ENCODE data around the gene TECPR2. TPM values are rescaled to one million over a fixed set of nuclear protein-coding genes. Genes with fewer than 3 reads are reported as not detected.
A peak's percentile ranks its signal among the peaks of the same experiment; 100 is the strongest.

The TECPR2 gene
- polyA plus RNA-seq, 1 experiment, result 12.4 TPM

- ChIA-PET CTCF (interaction anchor here (0.5 to 2.9 kb wide), 2 partner anchors 31 to 73 kb away, joined by 3 to 15 read pairs; no protein-coding TSS in a partner anchor), POLR2A (interaction anchor here (0.5 to 0.6 kb wide), 2 partner anchors 160 to 887 kb away, joined by 3 to 4 read pairs; no protein-coding TSS in a partner anchor)
- H3K4me3 ChIP-seq (ENCODE audit: low read depth, low read length), result peak within 1 kb of the TSS; percentile 67
- no peak for TF ChIP-seq CTCF (IDR thresholded peaks at IDR 0.05; ENCODE audit: low read depth, low read length)
- peak within 1 kb of the TSS; percentile 39 for H3K27ac ChIP-seq (ENCODE audit: low read depth, low read length)
- H3K27me3 ChIP-seq (ENCODE audit: control insufficient read depth, insufficient read depth, low read length), result no peaks in the 10 kb centered on the region
- no peaks in the 10 kb centered on the region for H3K9me3 ChIP-seq (ENCODE audit: control insufficient read depth, insufficient read depth, low read length)
- peak; percentile 77 for DNase-seq (ENCODE audit: low read depth, low spot score)
Measured at GRCh38 chr14:102509746-102510615, 147.2 kb downstream of the TECPR2 start, which contains the start of gene ANKRD9. Gene ANKRD9 (minus strand): TSS chr14:102509776. CDS start chr14:102507889, 1,887 bp downstream.

- TF ChIP-seq CTCF (IDR thresholded peaks at IDR 0.05; ENCODE audit: low read depth, low read length), result no peak
- ChIA-PET POLR2A (no interaction called here), CTCF (interaction anchor here (2.9 kb wide), 1 partner anchor 73 kb away, joined by 15 read pairs; no protein-coding TSS in a partner anchor)
- H3K9me3 ChIP-seq (ENCODE audit: control insufficient read depth, insufficient read depth, low read length), result no peaks in the 10 kb centered on the region
- no peak for DNase-seq (ENCODE audit: low read depth, low spot score)
- H3K4me3 ChIP-seq (ENCODE audit: low read depth, low read length), result no peak overlapping the region
- no peak overlapping the region for H3K27ac ChIP-seq (ENCODE audit: low read depth, low read length)
- H3K27me3 ChIP-seq (ENCODE audit: control insufficient read depth, insufficient read depth, low read length), result no peaks in the 10 kb centered on the region
Measured at GRCh38 chr14:102510616-102511520, 148.1 kb downstream of the TECPR2 start.

GRCh38 chr14:102511538-102511937 lies 148.8 kb downstream of the TECPR2 start:
- H3K27ac ChIP-seq (ENCODE audit: low read depth, low read length), result no peak overlapping the region
- TF ChIP-seq CTCF (IDR thresholded peaks at IDR 0.05; ENCODE audit: low read depth, low read length), result no peak
- H3K4me3 ChIP-seq (ENCODE audit: low read depth, low read length), result no peak overlapping the region
- no peaks in the 10 kb centered on the region for H3K9me3 ChIP-seq (ENCODE audit: control insufficient read depth, insufficient read depth, low read length)
- H3K27me3 ChIP-seq (ENCODE audit: control insufficient read depth, insufficient read depth, low read length), result no peaks in the 10 kb centered on the region
- POLR2A ChIA-PET, result interaction anchor here (0.7 kb wide), 1 partner anchor 128 kb away, joined by 4 read pairs; no protein-coding TSS in a partner anchor
- CTCF ChIA-PET, result interaction anchor here (2.9 kb wide), 1 partner anchor 74 kb away, joined by 15 read pairs; no protein-coding TSS in a partner anchor
- no peak for DNase-seq (ENCODE audit: low read depth, low spot score)

- Histone ChIP-seq H3K9me3 (ENCODE audit: control insufficient read depth, insufficient read depth, low read length) (no peaks in the 10 kb centered on the region), H3K27me3 (ENCODE audit: control insufficient read depth, insufficient read depth, low read length) (no peaks in the 10 kb centered on the region), H3K27ac (ENCODE audit: low read depth, low read length) (no peak overlapping the region), H3K4me3 (ENCODE audit: low read depth, low read length) (no peak overlapping the region)
- no peak for TF ChIP-seq CTCF (IDR thresholded peaks at IDR 0.05; ENCODE audit: low read depth, low read length)
- ChIA-PET POLR2A (no interaction called here), CTCF (no interaction called here)
- no peak for DNase-seq (ENCODE audit: low read depth, low spot score)
Measured at GRCh38 chr14:102512793-102513300, 150.1 kb downstream of the TECPR2 start.
